NK-92 (cell line): ENCODE data around the gene OR1I1.
"Not testable (repeated sequence)": the region's sequence is repeated elsewhere in the genome, so short reads cannot be mapped to it uniquely, and the experiment has no call there.

Experiments used
- DNase-seq: peaks from one replicate; lab custom pipeline; 2025; ENCODE audit not compliant: unreplicated experiment; lab: John Stamatoyannopoulos, UW

OR1I1 gene, protein sequence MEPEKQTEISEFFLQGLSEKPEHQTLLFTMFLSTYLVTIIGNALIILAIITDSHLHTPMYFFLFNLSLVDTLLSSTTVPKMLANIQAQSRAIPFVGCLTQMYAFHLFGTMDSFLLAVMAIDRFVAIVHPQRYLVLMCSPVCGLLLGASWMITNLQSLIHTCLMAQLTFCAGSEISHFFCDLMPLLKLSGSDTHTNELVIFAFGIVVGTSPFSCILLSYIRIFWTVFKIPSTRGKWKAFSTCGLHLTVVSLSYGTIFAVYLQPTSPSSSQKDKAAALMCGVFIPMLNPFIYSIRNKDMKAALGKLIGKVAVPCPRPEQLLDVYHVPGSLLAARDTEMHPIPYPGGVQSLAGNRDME

DNA sequence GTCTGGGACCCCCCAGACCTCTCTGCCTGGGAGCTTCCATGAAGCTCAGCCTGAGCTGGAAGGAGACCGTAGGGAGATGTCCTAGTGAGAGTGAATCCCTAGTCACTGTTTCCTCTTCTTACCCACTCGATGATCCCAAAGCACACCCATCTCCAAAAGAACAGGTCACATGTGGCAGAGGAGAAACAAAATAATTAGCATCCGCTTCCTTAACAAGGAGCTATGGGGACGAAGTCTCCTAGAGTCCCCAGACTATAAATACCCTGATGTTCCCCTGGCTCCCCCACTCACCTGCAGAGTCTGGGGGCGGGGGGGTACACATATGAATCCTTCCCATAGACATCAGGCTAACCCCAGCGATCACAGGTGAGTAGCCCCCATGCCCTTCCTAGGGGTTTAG is at the start of gene OR1I1:
Gene OR1I1 (plus strand): TSS at position 301 of the 400 bp plus-strand sequence. CDS start 4,855 bp downstream, outside the sequence.
- DNase-seq = no peak

DNA sequence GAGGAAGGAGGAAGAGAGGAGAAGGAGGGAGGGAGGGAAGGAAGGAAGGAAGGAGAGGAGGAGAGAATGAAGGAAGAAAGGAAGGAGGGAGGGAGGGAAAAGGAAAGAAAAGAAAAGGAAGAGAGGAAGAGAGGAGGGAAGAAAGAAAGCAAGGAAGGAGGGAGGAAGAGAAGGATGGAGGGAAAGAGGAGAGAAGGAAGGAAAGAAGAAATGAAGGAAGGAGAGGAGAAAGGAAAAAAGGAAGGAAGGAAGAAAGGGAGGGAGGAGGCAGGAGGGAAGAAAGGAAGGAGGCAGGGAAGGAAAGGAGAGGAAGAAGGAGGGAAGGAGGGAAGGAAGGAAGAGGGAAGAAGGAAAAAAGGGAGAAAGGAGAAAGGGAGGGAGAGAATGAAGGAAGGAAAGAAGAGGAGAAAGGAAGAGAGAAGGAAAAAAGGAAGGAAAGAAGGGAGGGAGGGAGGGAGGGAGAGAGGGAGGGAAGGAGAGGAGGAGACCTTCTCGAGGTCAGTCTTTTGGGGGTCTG is 46.2 kb upstream of the OR1I1 start:
- no peak for DNase-seq

DNA sequence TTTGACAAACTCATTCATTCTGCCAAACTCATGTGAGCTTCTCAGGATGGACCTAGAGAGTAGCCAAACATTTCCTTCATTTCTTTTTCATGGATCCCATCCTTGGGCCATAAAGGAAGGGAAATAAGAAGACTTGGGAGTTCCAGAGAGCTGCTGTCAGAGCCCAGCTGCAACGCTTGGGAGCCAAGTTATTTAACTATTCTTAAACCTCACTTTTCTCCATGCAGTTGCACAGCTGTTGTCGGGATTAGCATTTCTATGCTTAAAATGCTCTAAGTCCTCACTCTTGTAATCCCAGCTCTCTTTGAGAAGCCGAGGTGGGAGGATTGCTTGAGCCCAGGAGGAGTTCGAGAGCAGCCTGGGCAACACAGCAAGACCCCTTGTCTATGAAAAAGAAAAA is 44.4 kb upstream of the OR1I1 start:
- no peak for DNase-seq

DNA sequence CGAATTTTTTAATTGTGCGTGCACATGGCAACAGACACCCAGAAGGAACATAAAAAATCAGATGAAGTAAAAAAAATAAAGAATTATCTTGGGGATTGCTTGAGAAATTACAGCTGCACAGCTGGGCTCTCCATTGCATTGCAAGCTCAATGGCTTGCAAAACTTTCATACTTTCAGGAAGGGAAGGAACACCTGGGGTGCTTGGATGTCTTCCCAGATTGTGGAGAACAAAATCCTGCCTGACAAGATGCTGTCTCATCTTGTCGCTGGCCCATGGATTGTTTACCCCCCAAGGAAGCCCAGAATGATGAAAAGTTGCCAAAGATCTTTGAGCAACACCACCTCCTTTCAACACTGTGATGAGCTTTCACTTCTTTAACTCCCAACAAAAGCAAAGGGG is 43.7 kb upstream of the OR1I1 start:
- no peak for DNase-seq

DNA sequence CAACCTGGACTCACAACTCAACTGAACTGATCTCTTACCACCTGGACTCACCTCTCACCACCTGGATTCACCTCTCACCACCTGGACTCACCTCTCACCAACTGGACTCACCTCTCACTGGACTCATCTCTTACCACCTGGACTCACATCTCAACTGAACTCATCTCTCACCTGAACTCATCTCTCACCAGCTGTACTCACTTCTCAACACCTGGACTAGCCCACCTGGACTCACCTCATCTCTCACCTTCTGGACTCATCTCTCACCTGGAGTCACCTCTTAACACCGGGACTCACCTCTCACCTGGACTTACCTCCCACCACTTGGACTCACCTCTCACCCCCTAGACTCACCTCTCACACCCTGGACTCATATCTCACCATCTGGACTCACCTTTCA is 40.0 kb upstream of the OR1I1 start:
- no peak for DNase-seq

DNA sequence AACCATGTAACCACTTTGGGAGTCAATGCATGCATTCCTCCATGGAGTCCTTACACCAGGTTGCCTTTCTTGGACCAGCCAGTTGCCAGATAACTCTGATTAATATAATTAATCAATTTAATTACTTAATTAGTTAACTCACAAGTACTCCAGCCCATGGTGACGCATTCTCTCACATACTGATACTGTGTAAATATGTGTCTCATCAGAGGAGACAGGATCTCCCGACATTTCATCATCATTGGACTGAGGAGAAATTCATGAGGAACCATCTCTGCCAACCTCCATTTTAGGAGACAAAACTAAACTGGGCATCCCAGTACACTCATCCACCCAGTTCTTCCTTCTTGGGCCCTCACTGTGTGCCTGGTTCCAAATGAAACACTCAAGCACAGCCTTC is 39.2 kb upstream of the OR1I1 start:
- DNase-seq = no peak

DNA sequence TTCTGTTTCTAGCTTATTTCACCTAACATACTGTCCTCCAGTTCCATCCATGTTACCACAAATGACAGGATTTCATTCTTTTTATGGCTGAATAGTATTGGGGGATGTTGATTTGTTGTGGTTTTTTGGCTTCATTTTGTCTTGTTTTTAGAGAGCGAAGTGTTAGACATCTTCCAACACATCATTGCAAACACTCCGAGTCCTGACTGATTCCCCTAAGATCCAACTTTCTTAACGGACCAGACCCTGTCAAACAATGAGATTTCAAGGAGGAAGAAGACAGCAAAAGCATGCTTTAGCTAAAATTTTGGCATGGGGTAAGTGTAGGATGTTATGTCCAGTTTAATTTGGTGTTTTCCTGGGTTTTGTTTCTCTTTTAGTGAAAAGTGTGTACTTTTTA is 36.5 kb upstream of the OR1I1 start:
- DNase-seq = no peak

DNA sequence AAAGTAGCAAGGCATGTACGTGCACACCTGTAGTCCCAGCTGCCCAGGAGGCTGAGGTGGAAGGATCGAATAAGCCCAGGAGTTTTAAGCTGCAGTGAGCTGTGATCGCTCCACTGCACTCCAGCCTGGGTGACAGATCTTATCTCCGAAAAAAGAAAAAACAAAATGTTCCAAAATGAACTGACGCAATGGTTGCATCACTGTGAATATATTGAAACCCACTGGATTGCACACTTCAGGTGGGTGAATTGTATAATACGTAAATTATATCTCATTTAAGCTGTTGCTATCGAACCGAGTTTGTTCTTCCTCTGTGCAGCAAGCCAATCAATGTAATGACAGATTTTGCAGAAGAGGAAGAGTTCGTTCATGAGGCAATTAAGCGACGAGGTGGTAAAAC is 34.3 kb upstream of the OR1I1 start:
- DNase-seq = no peak

DNA sequence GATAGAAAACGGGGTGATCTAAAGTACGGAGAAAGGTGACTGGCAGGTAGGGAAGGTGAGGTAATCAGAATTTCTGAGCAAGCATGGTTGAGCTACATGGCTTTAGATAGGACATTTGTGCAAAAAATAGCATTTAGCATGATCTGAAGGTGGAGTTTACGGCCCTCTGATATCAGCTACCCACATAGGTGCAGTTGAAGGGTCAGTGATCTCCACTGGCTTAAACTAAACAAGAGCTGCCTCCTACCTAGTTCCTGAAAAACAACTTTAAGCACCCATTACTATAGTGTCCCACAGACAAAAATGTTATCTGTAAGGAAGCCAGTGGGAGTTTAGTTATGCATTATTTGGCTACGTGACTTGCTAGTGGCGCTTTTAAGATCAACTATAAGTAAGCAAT is 33.9 kb upstream of the OR1I1 start:
- no peak for DNase-seq

DNA sequence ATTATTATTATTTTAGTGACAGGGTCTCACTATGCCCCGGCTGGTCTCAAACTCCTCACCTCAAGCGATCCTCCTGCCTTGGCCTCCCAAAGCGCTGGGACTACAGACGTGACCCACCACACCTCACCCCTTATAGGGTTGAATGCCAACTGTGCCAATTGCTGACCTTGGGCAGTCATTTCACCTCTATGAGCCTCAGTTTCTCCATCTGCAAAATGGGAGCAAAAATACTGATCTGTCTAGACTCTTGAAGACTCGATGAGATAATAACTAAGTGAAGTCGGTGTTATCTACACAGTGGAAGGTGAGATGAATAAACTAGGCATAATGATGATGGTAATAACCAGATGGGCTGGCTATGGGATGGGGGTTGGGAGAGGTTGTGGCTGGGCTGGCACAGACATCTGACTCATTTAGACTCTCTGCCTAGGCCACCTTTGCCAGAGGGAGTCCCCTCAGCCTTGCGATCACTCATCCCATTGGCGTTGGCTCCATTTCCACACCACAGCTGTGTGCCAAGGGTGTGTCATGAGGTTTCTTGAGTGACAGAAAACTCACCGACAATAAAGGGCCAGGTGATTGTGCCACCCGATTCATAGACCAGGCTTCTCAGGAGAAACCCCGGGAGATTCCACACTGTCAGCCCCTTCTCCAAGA is 33.0 kb upstream of the OR1I1 start, which contains the start of gene CASP14:
Gene CASP14 (plus strand): TSS at position 596 of the 657 bp plus-strand sequence. CDS start 2,772 bp downstream, outside the sequence.
- no peak for DNase-seq

DNA sequence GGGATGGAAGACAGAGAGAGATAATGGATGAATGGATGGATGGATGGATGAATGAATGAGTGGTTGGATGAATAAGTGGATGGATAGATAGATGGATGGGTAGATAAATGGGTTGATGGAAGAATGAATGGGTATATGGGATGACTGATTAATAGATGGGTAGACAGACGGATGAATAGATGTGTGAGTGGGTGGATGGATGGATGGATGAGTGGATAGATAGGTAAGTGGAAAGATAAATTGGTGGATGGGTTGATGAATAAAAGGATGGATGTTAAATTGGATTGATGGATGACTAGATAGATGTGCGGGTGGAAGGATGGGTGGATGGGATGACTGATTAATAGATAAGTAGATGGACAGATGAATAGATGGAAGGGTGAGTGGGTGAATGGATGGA is 31.4 kb upstream of the OR1I1 start:
- no peak for DNase-seq

DNA sequence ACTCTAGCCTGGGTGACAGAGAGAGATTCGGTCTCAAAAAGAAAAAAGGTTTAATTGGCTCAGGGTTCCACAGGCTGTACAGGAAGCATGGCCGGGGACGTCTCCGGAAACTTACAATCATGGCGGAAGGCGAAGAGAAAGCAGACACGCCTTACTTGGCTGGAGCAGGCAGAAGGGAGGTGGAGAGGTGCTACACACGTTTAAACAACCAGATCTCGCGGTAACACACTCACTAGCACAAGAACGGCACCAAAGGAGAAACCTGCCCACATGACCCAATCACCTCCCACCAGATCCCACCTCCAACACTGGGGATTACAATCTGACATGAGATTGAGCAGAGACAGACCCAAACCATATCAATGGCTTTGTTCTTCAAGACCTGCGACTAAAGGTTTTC is 20.0 kb upstream of the OR1I1 start:
- no peak for DNase-seq

DNA sequence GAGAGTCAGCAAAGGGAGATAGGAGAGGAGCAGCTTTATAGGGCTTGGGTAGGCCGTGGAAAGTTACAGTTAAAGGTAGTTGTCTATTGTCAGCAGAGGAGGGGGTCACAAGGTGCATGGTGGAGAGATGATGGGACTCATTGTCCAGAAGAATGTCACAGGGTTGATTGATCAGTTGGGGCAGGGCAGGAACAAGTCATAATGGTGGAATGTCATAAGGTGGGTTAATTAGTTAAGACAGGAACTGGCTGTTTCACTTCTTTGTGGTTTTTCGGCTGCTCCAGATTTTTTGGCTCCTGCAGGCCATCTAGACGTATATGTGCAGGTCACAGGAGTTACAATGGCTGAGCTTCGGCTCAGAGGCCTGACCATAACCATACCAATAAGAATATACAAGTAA is 11.6 kb upstream of the OR1I1 start:
- not testable (repeated sequence) for DNase-seq

DNA sequence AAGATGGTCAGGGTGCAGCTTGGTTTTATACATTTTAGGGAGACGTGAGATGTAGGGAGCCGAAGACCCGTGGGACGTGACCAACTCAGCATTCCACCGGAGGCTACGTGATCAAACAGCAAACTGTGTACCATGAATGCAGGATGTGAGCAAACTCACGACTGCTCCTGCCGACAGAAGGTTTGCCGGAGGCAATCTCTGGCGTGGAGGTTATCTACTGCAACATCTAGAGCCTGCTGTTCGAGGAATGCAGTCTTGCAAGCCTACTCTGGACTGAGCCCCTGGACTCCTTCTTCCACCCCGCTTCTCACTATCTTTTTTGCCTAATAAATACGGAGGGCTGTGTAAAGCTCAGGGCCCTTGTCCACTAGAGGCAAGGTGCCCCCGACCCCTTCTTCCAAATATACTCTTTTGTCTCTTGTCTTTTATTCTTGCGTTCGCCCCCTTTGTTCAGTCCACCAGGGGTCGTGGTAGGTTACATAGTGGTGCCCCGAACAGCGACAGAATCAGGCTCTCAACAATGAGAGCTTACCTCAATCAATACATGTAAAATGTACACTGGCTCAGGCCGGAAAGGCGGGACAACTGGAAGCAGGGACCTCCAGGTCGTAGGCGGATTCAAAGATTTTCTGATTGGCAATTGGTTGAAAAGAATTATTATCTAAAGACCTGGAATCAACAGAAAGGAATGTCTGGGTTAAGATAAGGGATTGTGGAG is 8.9 kb upstream of the OR1I1 start:
- DNase-seq = no peak

DNA sequence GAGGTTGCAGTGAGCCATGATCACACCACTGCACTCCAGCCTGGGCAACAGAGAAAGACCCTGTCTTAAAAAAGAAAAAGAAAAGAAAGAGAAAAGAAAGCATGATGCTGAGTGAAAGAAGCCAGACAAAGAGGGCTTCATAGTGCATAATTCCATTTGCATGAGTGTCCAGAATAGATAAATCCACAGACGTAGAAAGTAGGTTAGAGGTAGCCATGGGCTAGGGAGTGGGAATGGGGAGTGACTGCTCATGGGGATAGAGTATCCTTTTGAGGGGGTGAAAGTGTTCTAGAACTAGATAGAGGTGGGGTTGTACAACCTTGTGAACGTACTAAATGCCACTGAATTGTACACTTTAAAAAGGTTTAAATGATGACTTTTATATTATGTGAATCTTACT is 7.6 kb upstream of the OR1I1 start:
- no peak for DNase-seq

DNA sequence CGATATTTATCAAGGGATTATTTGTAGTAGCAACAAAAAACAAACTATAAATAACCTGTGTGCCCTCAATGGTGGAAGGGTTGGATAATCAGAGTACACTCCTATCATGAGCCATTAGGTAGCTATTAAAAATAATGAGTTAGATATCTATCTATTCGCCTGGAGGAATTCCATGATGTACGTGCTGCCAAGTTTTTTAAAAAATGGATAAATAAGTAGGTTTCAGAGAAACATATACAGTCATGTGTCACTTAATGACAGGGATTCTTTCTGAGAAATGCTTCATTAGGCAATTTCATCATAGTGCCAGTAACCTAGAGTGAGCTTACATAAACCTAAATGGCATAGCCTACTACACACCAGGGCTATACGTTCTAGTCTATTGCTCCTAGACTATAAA is 6.2 kb upstream of the OR1I1 start:
- DNase-seq = no peak

DNA sequence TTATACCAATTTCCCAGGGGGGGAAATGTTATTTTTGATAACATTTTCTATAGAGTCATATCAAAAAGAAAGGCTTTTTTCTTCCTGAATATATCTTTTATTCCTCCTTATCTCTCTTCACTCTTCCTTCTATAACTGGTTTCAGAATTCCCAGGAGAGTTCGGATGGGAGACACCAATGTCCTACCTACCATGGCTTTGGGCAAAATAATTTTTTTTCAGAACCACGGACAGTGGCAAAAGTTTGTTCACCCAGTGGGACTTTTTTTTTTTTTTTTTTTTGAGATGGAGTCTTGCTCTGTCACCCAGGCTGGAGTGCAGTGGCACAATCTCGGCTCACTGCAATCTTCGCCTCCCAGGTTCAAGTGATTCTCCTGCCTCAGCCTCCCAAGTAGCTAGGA is 2.0 kb upstream of the OR1I1 start:
- not testable (repeated sequence) for DNase-seq

DNA sequence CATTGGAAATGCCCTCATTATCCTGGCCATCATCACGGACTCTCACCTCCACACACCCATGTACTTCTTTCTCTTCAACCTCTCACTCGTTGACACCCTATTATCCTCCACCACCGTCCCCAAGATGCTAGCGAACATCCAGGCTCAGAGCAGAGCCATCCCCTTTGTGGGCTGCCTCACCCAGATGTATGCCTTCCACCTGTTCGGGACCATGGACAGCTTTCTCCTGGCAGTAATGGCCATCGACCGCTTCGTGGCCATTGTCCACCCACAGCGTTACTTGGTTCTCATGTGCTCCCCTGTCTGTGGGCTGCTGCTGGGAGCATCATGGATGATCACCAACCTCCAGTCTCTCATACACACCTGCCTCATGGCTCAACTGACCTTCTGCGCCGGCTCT is 5.2 kb downstream of the OR1I1 start:
- no peak for DNase-seq

DNA sequence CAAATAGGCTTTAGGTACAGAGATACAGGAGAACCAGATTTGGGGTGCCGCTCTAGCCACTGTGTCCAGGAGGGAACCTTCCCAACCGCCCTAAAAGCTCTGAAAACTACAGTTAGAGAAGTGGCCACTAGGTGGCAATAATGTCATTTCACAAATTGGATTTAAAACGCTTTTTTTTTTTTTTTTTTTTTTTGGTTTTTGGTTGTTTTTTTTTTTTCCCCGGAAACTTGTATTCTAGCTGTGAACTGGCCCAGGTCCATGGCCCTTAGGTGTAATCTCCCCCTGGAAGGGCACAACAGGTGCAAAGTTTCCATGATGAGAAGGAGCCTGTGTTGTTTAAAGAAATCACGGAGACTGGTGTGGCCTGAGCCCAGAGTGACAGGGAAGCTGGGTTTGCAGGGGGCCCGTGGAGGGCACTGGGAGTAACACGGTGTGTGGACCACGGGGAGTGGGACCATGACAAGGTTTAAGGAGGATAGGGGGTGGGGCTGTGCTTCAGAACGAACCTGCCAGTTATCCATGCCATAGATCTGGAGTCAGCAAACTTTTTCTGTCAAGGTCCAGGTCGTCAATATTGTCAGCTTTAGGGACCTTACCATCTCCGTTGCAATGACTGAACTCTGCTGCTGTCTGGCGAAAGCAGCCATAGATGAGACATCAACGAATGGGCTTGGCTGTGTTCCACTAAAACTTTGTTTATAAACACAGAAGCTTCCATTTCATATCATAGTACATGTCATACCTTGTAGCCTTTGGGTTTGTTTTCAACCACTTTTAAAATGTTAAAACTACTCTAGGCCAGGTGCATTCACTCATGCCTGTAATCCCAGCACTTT is 10.1 kb downstream of the OR1I1 start:
- DNase-seq = no peak

DNA sequence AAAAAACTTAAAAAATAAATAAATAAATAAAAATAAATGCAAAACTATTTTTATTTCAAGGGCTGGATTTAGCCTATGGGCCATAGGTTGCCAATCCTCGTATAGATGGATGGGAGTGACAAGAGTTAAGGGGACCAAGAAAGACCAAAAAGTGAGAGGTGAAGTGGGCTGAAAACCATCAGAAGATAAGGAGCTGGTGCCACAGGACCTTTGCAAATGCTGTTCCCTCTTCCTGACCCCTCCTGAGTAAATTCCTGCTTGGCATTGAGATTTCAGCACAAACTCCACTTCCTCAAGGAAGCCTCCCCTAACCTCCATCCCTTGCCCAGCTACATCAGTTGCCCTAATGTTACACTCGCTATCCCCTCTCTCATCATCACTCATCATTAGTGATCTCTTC is 11.0 kb downstream of the OR1I1 start:
- no peak for DNase-seq

DNA sequence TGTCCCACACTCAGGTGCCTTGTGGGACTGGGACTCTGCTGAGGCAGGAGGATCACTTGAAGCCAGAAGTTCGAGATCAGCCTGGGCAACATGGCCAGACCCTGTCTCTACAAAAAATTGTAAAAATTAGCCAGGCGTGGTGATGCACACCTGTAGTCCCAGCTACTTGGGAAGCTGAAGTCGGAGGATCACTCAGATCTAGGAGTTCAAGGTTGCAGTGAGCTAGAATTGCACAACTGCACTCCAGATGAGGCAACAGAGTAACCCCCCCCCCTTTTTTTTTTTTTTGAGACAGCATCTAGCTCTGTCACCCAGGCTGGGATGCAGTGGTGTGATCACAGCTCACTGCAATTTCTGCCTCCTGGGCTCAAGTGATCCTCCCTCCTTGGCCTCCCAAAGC is 14.2 kb downstream of the OR1I1 start:
- no peak for DNase-seq
